OCI-LY7 (cell line): Measurements from ENCODE around the gene PTPRF.

Experiments
- CTCF ChIP-seq: fragments of 200-600 bp; sonication (generic); conservative IDR thresholded peaks from 2 replicates; pipeline ENCODE4 v1.5.1; 2014; ENCODE audit warnings: mild to moderate bottlenecking, antibody characterized with exemption, low read length, moderate library complexity, mixed read lengths
- EZH2phosphoT487 ChIP-seq: fragments of 200-600 bp; sonication (generic); IDR thresholded peaks from 2 replicates; pipeline ENCODE4 v1.6.1; 2018; ENCODE audit warnings: low read depth, borderline replicate concordance, mild to moderate bottlenecking, mixed run types, antibody characterized with exemption, low read length, moderate library complexity, mixed read lengths

GRCh38 chr1:43655953-43656352 lies 125.3 kb downstream of the PTPRF start:
- TF ChIP-seq CTCF (no peak), EZH2phosphoT487 (no peak)
